CD4-positive, alpha-beta T cell (primary cell): ENCODE data around the gene SASH1. TPM values are rescaled to one million over a fixed set of nuclear protein-coding genes. Genes with fewer than 3 reads are reported as not detected.

Experiments used
- ATAC-seq: fragments of 200-7000 bp; cut with Tn5 transposase; one replicate; pipeline ENCODE4 v1.10.0; 2022; ENCODE audit warnings: mild to moderate bottlenecking; ENCODE audit not compliant: poor library complexity
- CTCF ChIA-PET: fragments of 350-600 bp; sonication (Branson Sonifier 250); formaldehyde crosslinking; loops from one replicate; lab custom pipeline; 2021; ENCODE audit warnings: antibody characterized with exemption, inconsistent platforms; lab: Charles Lee
- POLR2A ChIA-PET: fragments of 350-600 bp; sonication (Branson Sonifier 250); formaldehyde crosslinking; loops from one replicate; lab custom pipeline; 2021; ENCODE audit warnings: antibody characterized with exemption, inconsistent platforms; lab: Charles Lee
- DNase-seq, 14 experiments: peaks; one replicate each; pipeline ENCODE4 v3.0.0-alpha.2; 2013 to 2020; ENCODE audit warnings: mixed read lengths in 2 of 14
- H3K27ac ChIP-seq, 2 donors: one replicate each; pipeline versions ENCODE4 v1.5.1 to v1.7.0; 2013; ENCODE audit warnings: low read length in 2 of 2, low read depth in 1 of 2, mild to moderate bottlenecking in 1 of 2
- H3K27me3 ChIP-seq, 2 experiments: 1 replicate in 1 of 2; 2 replicates in 1 of 2; pipeline versions ENCODE4 v1.6.1 to v1.7.0; 2013; ENCODE audit warnings: low read length in 2 of 2, control low read depth in 1 of 2, mild to moderate bottlenecking in 1 of 2, moderate library complexity in 1 of 2; ENCODE audit not compliant: insufficient read depth in 2 of 2, control insufficient read depth in 1 of 2
- H3K36me3 ChIP-seq: one replicate; pipeline ENCODE4 v1.6.1; 2013; ENCODE audit warnings: low read length, control low read depth; ENCODE audit not compliant: insufficient read depth
- H3K4me1 ChIP-seq: one replicate; pipeline ENCODE4 v1.6.1; 2013; ENCODE audit warnings: low read length, control low read depth; ENCODE audit not compliant: insufficient read depth
- H3K4me3 ChIP-seq: one replicate; pipeline ENCODE4 v1.5.1; 2013; ENCODE audit warnings: mild to moderate bottlenecking, low read length, moderate library complexity
- H3K9me3 ChIP-seq, 2 experiments: 1 replicate in 1 of 2; 2 replicates in 1 of 2; pipeline versions ENCODE4 v1.6.1 to v1.7.0; 2013; ENCODE audit warnings: low read length in 2 of 2, mild to moderate bottlenecking in 2 of 2, control low read depth in 1 of 2, moderate library complexity in 1 of 2; ENCODE audit not compliant: control insufficient read depth in 1 of 2, insufficient read depth in 1 of 2
- H3K27ac Mint-ChIP-seq: one replicate; pipeline ENCODE4 v1.8.0; 2020; ENCODE audit warnings: mixed read lengths
- H3K27me3 Mint-ChIP-seq: one replicate; pipeline ENCODE4 v1.8.0; 2021; ENCODE audit warnings: mixed read lengths
- H3K36me3 Mint-ChIP-seq: one replicate; pipeline ENCODE4 v1.8.0; 2021; ENCODE audit warnings: low read depth, mixed read lengths
- H3K4me1 Mint-ChIP-seq: one replicate; pipeline ENCODE4 v1.8.0; 2021; ENCODE audit warnings: low read depth, mixed read lengths
- H3K4me3 Mint-ChIP-seq: one replicate; pipeline ENCODE4 v1.8.0; 2020; ENCODE audit warnings: mild to moderate bottlenecking, mixed read lengths
- H3K9me3 Mint-ChIP-seq: one replicate; pipeline ENCODE4 v1.8.0; 2020; ENCODE audit warnings: mixed read lengths
- intact Hi-C, 2 experiments: fragments of 100-400 bp; cut with DNase I in 1 of 2; cut with micrococcal nuclease in 1 of 2; formaldehyde crosslinking; loops; one replicate each; pipeline versions ENCODE4 v1.15.1 to v1.9.0; 2023 to 2025; cut with DNase I, micrococcal nuclease
- total RNA-seq, 174 experiments: library from RNA in 2 of 174; stranded (reverse) in 2 of 174; gene quantifications; one replicate each; pipeline ENCODE4 v1.2.3 and lab custom pipeline; 2021 to 2026
- TF ChIP-seq, protein P1 (sequence below): fragments of 200-600 bp; IDR thresholded peaks from one replicate; pipeline ENCODE4 v1.8.0; 2022; ENCODE audit warnings: antibody characterized with exemption, mild to moderate bottlenecking

SASH1 gene
- total RNA-seq, 2 experiments from 2014 or later = 0.58 to 0.75 TPM

DNA sequence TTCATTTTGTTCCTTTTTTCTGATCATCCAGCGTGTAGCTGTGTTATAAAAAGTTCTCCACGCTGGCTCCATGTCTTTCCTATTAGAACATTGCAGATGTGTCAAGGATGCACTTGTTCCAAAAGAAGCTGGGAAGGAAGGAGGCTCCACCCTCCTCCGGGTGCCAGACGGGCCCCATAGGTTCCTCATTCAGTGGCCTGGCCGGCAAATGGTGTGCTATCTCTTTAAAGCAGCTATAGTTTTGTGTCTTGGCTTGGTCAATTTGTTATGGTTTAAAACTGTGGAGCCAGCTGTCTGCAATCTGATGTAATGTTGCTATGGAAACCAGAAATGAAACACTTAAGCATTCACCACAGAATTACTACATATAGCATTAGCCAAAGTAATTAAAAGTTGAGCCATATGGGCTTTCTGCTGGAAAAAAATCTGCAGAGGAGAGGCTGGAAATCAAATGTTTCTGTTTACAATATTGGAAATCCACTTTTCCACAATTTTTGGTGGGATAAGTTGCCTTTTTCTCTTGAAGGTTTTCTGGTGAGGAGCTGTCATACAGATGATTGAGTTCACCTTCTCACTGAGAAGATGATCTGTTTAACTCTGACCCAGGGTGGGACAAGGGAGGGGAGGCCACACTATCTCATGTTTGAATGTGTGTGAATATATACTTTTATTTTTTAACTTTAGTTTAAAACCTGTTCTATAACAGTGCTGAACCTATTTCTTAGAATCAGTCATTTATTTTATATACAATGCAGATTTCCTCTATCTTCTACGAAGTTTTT is 167.4 kb downstream of the SASH1 start:
- no peak for ATAC-seq
- POLR2A ChIA-PET = no interaction called here

DNA sequence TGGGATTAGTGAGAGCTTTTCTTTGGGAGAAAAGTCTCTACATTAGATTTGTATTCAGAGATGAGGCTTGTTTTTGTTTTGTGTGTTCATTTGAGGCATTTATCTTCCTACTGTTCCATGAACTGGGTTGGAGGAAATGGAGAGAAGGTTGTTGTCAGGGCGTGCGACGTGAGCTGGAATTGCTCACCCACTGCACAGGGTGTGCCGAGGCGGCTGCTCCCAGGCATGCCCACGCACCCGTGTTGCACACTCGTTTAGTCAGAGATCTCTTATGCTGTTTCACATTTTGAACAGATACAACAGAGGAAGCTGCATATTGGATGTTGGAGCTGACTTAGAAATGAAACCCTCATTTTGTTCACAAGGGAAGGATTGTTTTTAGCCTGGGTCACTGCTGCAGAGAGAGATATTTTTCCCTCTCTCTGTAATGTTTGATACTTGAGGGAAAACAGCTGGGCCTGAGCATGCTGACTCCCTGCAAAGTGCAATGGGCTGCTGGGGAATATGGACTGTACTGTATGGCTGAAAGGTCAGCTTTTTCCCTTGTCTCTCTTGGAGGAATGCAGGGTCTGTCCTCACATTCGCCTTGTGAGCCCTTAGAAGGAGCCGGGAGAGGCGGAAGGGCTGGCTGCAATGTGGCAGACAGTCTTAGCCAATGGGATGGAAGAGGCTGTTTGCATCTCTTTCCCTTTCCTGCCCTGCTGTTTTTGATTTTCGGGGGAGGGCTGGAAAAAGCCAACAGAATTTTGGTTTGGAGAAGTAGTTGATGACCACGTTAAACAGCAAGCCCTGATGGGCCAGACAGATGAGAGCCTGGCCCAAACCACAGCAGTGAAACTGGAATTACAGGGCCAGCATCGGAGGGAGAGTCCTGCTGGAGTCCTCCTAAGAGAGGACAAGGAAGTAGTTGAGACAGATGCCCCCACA is 170.8 kb downstream of the SASH1 start:
- ATAC-seq (no peak), DNase-seq (no peak)
- no peaks in the 10 kb centered on the region for H3K9me3 ChIP-seq
- Mint-ChIP-seq H3K27ac (no peak overlapping the region), H3K36me3 (no peaks in the 10 kb centered on the region), H3K4me1 (no peaks in the 10 kb centered on the region), H3K27me3 (peaks cover 48% of the 10 kb centered on the region), H3K4me3 (no peak overlapping the region), H3K9me3 (no peaks in the 10 kb centered on the region)
- H3K36me3 ChIP-seq = no peaks in the 10 kb centered on the region
- H3K4me1 ChIP-seq = no peaks in the 10 kb centered on the region
- ChIA-PET CTCF (no interaction called here), POLR2A (no interaction called here)
- intact Hi-C loops = no loop called here
- no peaks in the 10 kb centered on the region for H3K27me3 ChIP-seq
- H3K4me3 ChIP-seq = no peak overlapping the region
- H3K27ac ChIP-seq = no peak overlapping the region
- TF ChIP-seq, protein P1, sequence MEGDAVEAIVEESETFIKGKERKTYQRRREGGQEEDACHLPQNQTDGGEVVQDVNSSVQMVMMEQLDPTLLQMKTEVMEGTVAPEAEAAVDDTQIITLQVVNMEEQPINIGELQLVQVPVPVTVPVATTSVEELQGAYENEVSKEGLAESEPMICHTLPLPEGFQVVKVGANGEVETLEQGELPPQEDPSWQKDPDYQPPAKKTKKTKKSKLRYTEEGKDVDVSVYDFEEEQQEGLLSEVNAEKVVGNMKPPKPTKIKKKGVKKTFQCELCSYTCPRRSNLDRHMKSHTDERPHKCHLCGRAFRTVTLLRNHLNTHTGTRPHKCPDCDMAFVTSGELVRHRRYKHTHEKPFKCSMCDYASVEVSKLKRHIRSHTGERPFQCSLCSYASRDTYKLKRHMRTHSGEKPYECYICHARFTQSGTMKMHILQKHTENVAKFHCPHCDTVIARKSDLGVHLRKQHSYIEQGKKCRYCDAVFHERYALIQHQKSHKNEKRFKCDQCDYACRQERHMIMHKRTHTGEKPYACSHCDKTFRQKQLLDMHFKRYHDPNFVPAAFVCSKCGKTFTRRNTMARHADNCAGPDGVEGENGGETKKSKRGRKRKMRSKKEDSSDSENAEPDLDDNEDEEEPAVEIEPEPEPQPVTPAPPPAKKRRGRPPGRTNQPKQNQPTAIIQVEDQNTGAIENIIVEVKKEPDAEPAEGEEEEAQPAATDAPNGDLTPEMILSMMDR = no peak

More for the DNA sequence above, 167.4 kb downstream of the SASH1 start:
- H3K27ac ChIP-seq = no peak overlapping the region
- H3K27me3 ChIP-seq = no peaks in the 10 kb centered on the region
- H3K9me3 Mint-ChIP-seq = no peaks in the 10 kb centered on the region
- no peak overlapping the region for H3K27ac Mint-ChIP-seq
- intact Hi-C loops = no loop called here
- H3K36me3 ChIP-seq = no peaks in the 10 kb centered on the region
- H3K27me3 Mint-ChIP-seq = peaks cover 57% of the 10 kb centered on the region
- H3K4me3 ChIP-seq = no peak overlapping the region
- H3K36me3 Mint-ChIP-seq = no peaks in the 10 kb centered on the region
- TF ChIP-seq, protein P1 = no peak
- CTCF ChIA-PET = no interaction called here
- H3K9me3 ChIP-seq = peaks cover 0 to 4% of the 10 kb centered on the region in 2 experiments
- no peaks in the 10 kb centered on the region for H3K4me1 Mint-ChIP-seq
- no peak overlapping the region for H3K4me3 Mint-ChIP-seq
- DNase-seq = peak in 2 of 14 experiments; percentile 12 to 28
- H3K4me1 ChIP-seq = no peaks in the 10 kb centered on the region

DNA sequence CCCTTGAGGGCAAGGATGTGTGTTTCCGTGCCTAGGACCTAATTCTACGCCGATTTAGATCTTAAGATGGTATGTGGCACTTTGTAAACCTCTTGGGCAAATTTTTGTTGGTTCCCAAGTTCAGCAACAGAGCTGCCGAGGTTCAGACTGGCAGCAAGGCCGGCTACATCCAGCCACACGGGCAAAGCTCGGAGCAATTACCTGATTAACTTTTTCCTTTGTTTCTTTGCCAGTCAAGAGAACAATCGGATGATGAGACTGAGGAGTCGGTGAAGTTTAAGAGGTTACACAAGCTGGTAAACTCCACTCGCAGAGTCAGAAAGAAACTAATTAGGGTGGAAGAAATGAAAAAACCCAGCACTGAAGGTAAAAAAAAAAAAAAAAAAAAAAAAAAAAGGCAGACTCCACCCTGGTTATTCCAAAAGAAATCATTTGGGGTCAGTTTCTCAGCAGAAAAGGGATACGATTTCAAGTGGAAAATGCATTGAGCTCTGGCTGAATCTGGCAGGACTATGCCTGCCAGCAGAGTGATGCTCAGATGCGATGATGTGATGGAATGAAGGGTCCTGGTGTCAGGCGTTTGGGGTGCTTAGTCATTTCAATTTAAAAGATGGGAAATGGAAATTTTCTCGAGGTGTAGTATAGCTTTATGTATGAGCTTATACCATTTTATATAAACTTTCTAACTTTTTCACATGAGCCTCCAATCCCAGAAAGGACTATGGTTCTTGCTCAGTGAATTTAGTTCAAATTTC is 171.6 kb downstream of the SASH1 start:
- no peak for ATAC-seq
- POLR2A ChIA-PET = no interaction called here

More for the DNA sequence above, 171.6 kb downstream of the SASH1 start:
- CTCF ChIA-PET = no interaction called here
- Histone ChIP-seq H3K9me3 (no peaks in the 10 kb centered on the region), H3K36me3 (no peaks in the 10 kb centered on the region), H3K4me3 (no peak overlapping the region), H3K27me3 (no peaks in the 10 kb centered on the region), H3K4me1 (no peaks in the 10 kb centered on the region), H3K27ac (no peak overlapping the region)
- no peak overlapping the region for H3K4me3 Mint-ChIP-seq
- H3K27ac Mint-ChIP-seq = no peak overlapping the region
- H3K36me3 Mint-ChIP-seq = no peaks in the 10 kb centered on the region
- TF ChIP-seq, protein P1 = no peak
- intact Hi-C loops = no loop called here
- no peaks in the 10 kb centered on the region for H3K4me1 Mint-ChIP-seq
- no peaks in the 10 kb centered on the region for H3K9me3 Mint-ChIP-seq
- no peak for DNase-seq
- peaks cover 40% of the 10 kb centered on the region for H3K27me3 Mint-ChIP-seq
